Kidney epithelial cell (primary cell): ENCODE data around the gene CNOT6. TPM values are rescaled to one million over a fixed set of nuclear protein-coding genes. Genes with fewer than 3 reads are reported as not detected.
"Not testable (repeated sequence)": the region's sequence is repeated elsewhere in the genome, so short reads cannot be mapped to it uniquely, and the experiment has no call there.

ENCODE experiments used
- DNase-seq: peaks from one replicate; pipeline ENCODE4 v3.0.0-alpha.2; 2010; ENCODE audit warnings: low read depth
- H3K27me3 ChIP-seq: 2 replicates; pipeline ENCODE4 v1.6.0; 2011; ENCODE audit warnings: low read length; ENCODE audit not compliant: control insufficient read depth, insufficient read depth
- H3K36me3 ChIP-seq: 2 replicates; pipeline ENCODE4 v1.5.1; 2011; ENCODE audit warnings: low read length; ENCODE audit not compliant: control insufficient read depth, insufficient read depth
- H3K4me3 ChIP-seq: 2 replicates; pipeline ENCODE4 v1.5.1; 2011; ENCODE audit warnings: low read depth, mild to moderate bottlenecking, control low read depth, low read length
- CTCF ChIP-seq: IDR thresholded peaks from 2 replicates; pipeline ENCODE4 v1.5.1; 2011; ENCODE audit warnings: mild to moderate bottlenecking, moderate library complexity, low read length, control low read depth, inconsistent platforms; ENCODE audit not compliant: insufficient read depth, poor library complexity, severe bottlenecking
- total RNA-seq: library from RNA; depleted of rRNA; stranded (reverse); fragments of >200 nt; gene quantifications from 2 replicates; pipeline ENCODE4 v1.2.3, GENCODE V29; 2015

CNOT6 gene
- total RNA-seq, 1 donor from 2014 or later: 31.1 TPM

DNA sequence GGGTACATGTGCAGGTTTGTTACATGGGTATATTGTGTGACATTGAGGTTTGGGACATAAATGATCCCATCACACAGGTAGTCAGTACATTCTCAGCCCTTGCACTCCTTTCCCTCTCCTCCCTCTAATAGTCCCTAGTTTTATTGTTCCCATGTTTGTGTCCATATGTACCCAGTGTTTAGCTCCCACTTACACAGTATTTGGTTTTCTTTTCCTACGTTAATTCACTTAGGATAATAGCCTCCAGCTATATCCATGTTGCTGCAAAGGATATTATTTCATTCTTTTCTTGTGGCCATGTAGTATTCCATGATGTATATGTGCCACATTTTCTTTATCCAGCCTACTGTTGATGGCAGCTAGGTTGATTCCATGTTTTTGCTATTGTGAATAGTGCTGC lies 27.4 kb downstream of the CNOT6 start:
- Histone ChIP-seq H3K27me3 (no peaks in the 10 kb centered on the region), H3K36me3 (no peaks in the 10 kb centered on the region), H3K4me3 (no peak overlapping the region)
- DNase-seq: no peak
- no peak for TF ChIP-seq CTCF

GRCh38 chr5:180522330-180522729 lies 28.2 kb downstream of the CNOT6 start:
- Histone ChIP-seq H3K36me3 (no peaks in the 10 kb centered on the region), H3K4me3 (no peak overlapping the region), H3K27me3 (no peaks in the 10 kb centered on the region)
- no peak for TF ChIP-seq CTCF
- DNase-seq: no peak

DNA sequence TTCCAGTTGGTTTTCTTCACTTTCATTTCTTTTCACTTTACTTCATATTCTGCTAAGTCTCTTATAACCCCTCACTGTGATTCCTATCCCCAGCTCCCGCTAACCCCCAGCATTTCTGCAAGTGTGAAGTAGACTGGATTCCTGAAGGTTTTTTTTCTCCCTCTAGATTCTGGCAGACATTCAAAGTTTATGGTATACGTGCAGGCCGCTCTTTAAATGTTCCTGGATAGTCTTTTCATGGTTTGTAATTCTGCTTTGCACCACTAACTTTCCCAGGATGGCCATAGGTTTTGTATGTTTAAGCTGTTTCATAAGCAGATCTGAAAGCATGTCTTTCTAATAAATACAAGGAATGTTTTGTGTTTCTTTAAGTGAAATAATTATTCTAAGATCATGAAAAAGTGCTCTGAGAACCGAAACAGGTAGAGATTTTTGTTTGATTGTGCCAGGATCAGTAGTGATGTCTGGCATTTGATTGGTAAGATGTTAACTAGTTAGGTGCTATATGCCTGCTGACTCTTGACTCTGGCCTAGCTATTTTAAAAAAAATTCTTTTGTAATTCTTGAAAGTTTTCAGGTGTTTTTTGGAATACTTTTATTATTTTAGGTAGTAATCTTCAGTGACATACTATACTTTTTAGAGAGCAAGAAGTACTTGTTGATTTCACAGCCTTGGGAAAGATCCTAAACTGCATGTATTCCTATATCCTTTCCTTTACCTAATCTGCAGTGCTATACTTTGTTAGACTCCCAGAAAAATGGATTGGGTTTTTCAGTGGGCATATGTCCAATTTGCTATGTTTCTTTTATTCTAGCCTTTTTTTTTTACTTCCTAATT lies 29.7 kb downstream of the CNOT6 start:
- no peak for TF ChIP-seq CTCF
- no peak for DNase-seq
- H3K4me3 ChIP-seq: no peak overlapping the region
- H3K27me3 ChIP-seq: no peaks in the 10 kb centered on the region
- H3K36me3 ChIP-seq: no peaks in the 10 kb centered on the region

GRCh38 chr5:180525399-180525798 lies 31.2 kb downstream of the CNOT6 start:
- H3K4me3 ChIP-seq: no peak overlapping the region

GRCh38 chr5:180526269-180526668 lies 32.1 kb downstream of the CNOT6 start:
- Histone ChIP-seq H3K36me3 (no peaks in the 10 kb centered on the region), H3K27me3 (no peaks in the 10 kb centered on the region), H3K4me3 (no peak overlapping the region)
- DNase-seq: no peak
- no peak for TF ChIP-seq CTCF

More at GRCh38 chr5:180525399-180525798, 31.2 kb downstream of the CNOT6 start:
- Histone ChIP-seq H3K27me3 (no peaks in the 10 kb centered on the region), H3K36me3 (no peaks in the 10 kb centered on the region)
- TF ChIP-seq CTCF: no peak
- DNase-seq: no peak

DNA sequence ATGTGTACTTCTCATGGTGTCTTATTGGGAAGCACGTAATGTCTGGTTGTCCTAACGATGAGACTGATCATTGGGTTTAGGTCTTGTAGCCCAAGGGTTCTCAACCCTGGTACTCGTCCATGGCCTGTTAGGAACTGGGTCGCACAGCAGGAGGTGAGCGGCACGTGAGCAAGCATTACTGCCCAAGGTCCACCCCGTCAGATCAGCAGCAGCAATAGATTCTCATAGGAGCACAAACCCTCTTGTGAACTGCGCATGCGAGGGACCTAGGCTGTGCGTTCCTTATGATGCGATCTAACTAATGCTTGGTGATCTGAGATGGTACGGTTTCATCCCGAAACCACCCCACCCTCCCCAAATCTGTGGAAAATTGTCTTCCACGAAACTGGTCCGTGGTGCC lies 33.5 kb downstream of the CNOT6 start:
- no peaks in the 10 kb centered on the region for H3K27me3 ChIP-seq
- no peak for TF ChIP-seq CTCF
- no peak overlapping the region for H3K4me3 ChIP-seq
- H3K36me3 ChIP-seq: no peaks in the 10 kb centered on the region
- DNase-seq: no peak

- not testable (repeated sequence) for H3K36me3 ChIP-seq, DNase-seq, H3K27me3 ChIP-seq, H3K4me3 ChIP-seq
Measured at GRCh38 chr5:180531036-180531585, 36.9 kb downstream of the CNOT6 start.
